ENCODE results near the gene QRICH1. TPM values are rescaled to one million over a fixed set of nuclear protein-coding genes. Genes with fewer than 3 reads are reported as not detected.

The QRICH1 gene
- total and polyA plus RNA-seq, 2 donors (not counting 1 experiment from before 2014, with no cell fraction given): 48.7 to 59.0 TPM

DNA sequence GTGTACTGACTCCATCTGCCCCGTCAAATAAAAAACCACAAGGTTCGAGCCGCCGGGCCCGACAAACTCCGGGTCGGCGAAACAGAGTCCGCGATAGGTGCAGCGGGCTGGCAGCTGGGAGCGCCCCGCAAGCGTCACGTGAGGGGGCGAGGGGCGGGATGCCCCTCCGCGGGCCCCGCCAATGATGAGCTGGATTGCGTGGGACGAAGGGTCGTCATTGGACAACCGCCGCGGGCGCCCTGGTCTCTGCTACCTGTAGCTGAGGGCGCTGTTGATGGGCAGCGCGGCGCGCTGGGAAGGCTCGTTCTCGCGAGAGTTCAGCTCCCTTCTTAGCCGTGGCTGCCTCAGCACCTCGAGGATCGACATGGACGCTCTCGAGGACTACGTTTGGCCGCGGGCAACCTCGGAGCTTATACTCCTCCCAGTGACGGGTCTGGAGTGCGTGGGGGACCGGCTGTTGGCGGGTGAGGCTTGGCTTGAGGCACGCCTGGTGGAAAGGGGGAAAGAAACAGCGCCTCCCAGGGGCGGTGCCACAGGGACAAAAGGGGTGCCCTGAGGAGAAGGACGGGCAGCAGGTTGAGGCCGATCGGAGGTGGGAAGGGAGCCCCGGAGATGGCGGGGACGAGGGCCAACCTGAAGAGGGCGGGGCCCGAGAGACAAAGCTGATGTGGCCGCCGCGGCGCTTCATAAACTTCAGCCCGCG is 86.7 kb downstream of the QRICH1 start, which contains the start of gene WDR6:
TSS of gene WDR6 (plus strand) at position 324 of the 703 bp plus-strand sequence. CDS start at position 365, 41 bp downstream.
- Histone ChIP-seq H3K4me1 (ENCODE audit: control insufficient read depth, extremely low read depth, insufficient read depth, low read length) (peaks cover 4% of the 10 kb centered on the region), H3K9ac (ENCODE audit: insufficient read depth, low read length) (peak within 1 kb of the TSS; percentile 71), H3K9me3 (ENCODE audit: control insufficient read depth, insufficient read depth, low read depth, low read length) (no peaks in the 10 kb centered on the region), H3K27ac (ENCODE audit: insufficient read depth, low read length) (peak within 1 kb of the TSS; percentile 85), H3K27me3 (ENCODE audit: control insufficient read depth, insufficient read depth, low read length) (no peaks in the 10 kb centered on the region), H3K4me3 (replicated peaks in 1 of 4; ENCODE audit: control extremely low read depth in 1 of 4, insufficient read depth in 1 of 4, low read depth in 3 of 4, low read length in 4 of 4) (peak within 1 kb of the TSS; percentile 51 to 84 (median 72)), H3K4me2 (ENCODE audit: extremely low read depth, insufficient read depth, low read length) (peak within 1 kb of the TSS; percentile 99), H2AFZ (ENCODE audit: low read length) (peak within 1 kb of the TSS; percentile 37), H3K79me2 (ENCODE audit: control insufficient read depth, insufficient read depth, low read length) (peaks cover 27% of the 10 kb centered on the region), H3K36me3 (ENCODE audit: control insufficient read depth, insufficient read depth, low read length) (peaks cover 10% of the 10 kb centered on the region), H4K20me1 (ENCODE audit: control insufficient read depth, extremely low read depth, insufficient read depth, low read length) (no peaks in the 10 kb centered on the region)
- TF ChIP-seq EZH2 (IDR thresholded peaks at IDR 0.05; ENCODE audit: low read length, missing control alignments): no peak
- TF ChIP-seq, protein P1, sequence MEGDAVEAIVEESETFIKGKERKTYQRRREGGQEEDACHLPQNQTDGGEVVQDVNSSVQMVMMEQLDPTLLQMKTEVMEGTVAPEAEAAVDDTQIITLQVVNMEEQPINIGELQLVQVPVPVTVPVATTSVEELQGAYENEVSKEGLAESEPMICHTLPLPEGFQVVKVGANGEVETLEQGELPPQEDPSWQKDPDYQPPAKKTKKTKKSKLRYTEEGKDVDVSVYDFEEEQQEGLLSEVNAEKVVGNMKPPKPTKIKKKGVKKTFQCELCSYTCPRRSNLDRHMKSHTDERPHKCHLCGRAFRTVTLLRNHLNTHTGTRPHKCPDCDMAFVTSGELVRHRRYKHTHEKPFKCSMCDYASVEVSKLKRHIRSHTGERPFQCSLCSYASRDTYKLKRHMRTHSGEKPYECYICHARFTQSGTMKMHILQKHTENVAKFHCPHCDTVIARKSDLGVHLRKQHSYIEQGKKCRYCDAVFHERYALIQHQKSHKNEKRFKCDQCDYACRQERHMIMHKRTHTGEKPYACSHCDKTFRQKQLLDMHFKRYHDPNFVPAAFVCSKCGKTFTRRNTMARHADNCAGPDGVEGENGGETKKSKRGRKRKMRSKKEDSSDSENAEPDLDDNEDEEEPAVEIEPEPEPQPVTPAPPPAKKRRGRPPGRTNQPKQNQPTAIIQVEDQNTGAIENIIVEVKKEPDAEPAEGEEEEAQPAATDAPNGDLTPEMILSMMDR (conservative IDR thresholded peaks at IDR 0.05 in 1 of 2, IDR thresholded peaks at IDR 0.05 in 1 of 2; ENCODE audit: low read depth in 1 of 2, low read length in 2 of 2): peak; percentile 12 to 32
- peak; percentile 97 for DNase-seq (ENCODE audit: low read depth in 2 of 2)

DNA sequence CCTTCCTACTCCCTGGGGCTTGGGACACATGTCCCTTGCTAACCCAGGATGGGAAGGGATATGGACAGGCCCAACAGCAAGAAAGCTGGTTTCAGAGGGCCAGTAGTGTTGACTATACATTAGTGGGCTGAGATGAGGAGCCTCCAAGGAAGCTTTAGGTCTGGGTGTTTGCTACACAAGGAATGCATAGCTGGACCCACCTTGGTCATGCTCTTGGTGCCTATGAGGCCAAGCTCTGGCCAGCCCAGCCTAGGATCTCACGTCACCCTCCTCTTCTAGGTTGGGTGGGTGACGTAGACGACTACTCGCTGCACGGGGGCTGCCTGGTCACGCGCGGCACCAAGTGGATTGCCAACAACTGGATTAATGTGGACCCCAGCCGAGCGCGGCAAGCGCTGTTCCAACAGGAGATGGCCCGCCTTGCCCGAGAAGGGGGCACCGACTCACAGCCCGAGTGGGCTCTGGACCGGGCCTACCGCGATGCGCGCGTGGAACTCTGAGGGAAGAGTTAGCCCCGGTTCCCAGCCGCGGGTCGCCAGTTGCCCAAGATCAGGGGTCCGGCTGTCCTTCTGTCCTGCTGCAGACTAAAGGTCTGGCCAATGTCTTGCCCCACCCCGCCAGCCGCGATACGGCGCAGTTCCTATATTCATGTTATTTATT is 87.3 kb downstream of the QRICH1 start:
- H3K4me2 ChIP-seq (ENCODE audit: extremely low read depth, insufficient read depth, low read length): peak overlapping the region; percentile 73
- H4K20me1 ChIP-seq (ENCODE audit: control insufficient read depth, extremely low read depth, insufficient read depth, low read length): no peaks in the 10 kb centered on the region
- peak; percentile 60 to 72 for DNase-seq (ENCODE audit: low read depth in 2 of 2)
- H3K27ac ChIP-seq (ENCODE audit: insufficient read depth, low read length): peak overlapping the region; percentile 85
- H2AFZ ChIP-seq (ENCODE audit: low read length): no peak overlapping the region
- peaks cover 21% of the 10 kb centered on the region for H3K79me2 ChIP-seq (ENCODE audit: control insufficient read depth, insufficient read depth, low read length)
- peak overlapping the region; percentile 51 to 84 (median 72) for H3K4me3 ChIP-seq (replicated peaks in 1 of 4; ENCODE audit: control extremely low read depth in 1 of 4, insufficient read depth in 1 of 4, low read depth in 3 of 4, low read length in 4 of 4)
- H3K9me3 ChIP-seq (ENCODE audit: control insufficient read depth, insufficient read depth, low read depth, low read length): no peaks in the 10 kb centered on the region
- H3K4me1 ChIP-seq (ENCODE audit: control insufficient read depth, extremely low read depth, insufficient read depth, low read length): peaks cover 4% of the 10 kb centered on the region
- H3K27me3 ChIP-seq (ENCODE audit: control insufficient read depth, insufficient read depth, low read length): no peaks in the 10 kb centered on the region
- TF ChIP-seq, protein P1 (conservative IDR thresholded peaks at IDR 0.05 in 1 of 2, IDR thresholded peaks at IDR 0.05 in 1 of 2; ENCODE audit: low read depth in 1 of 2, low read length in 2 of 2): no peak
- no peak for TF ChIP-seq EZH2 (IDR thresholded peaks at IDR 0.05; ENCODE audit: low read length, missing control alignments)
- H3K36me3 ChIP-seq (ENCODE audit: control insufficient read depth, insufficient read depth, low read length): peaks cover 5% of the 10 kb centered on the region
- peak overlapping the region; percentile 71 for H3K9ac ChIP-seq (ENCODE audit: insufficient read depth, low read length)

DNA sequence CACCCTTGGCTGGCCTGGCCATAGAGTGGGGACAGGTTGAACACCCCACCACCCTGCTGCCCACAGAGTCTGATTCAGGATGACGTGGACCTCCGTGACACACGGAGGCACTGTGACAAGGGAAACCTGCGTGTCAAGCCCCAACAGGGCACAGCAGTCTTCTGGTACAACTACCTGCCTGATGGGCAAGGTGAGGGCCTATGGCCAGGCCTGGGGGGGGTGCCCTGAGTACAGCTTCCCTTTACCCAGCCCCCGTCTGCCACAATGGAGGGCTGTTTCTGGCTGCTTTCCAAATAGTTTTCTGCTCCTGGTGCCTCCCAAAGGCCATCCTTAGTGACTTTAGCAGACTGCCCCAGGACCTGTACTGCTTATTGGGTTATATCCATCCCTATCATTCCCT is 87.9 kb downstream of the QRICH1 start:
- peaks cover 16% of the 10 kb centered on the region for H3K79me2 ChIP-seq (ENCODE audit: control insufficient read depth, insufficient read depth, low read length)
- peaks cover 4% of the 10 kb centered on the region for H3K4me1 ChIP-seq (ENCODE audit: control insufficient read depth, extremely low read depth, insufficient read depth, low read length)
- peak overlapping the region; percentile 85 for H3K27ac ChIP-seq (ENCODE audit: insufficient read depth, low read length)
- DNase-seq (ENCODE audit: low read depth in 2 of 2): no peak
- no peaks in the 10 kb centered on the region for H3K27me3 ChIP-seq (ENCODE audit: control insufficient read depth, insufficient read depth, low read length)
- no peaks in the 10 kb centered on the region for H3K9me3 ChIP-seq (ENCODE audit: control insufficient read depth, insufficient read depth, low read depth, low read length)
- no peak overlapping the region for H3K9ac ChIP-seq (ENCODE audit: insufficient read depth, low read length)
- TF ChIP-seq EZH2 (IDR thresholded peaks at IDR 0.05; ENCODE audit: low read length, missing control alignments): no peak
- TF ChIP-seq, protein P1 (conservative IDR thresholded peaks at IDR 0.05 in 1 of 2, IDR thresholded peaks at IDR 0.05 in 1 of 2; ENCODE audit: low read depth in 1 of 2, low read length in 2 of 2): no peak
- peak overlapping the region; percentile 73 for H3K4me2 ChIP-seq (ENCODE audit: extremely low read depth, insufficient read depth, low read length)
- peaks cover 3% of the 10 kb centered on the region for H3K36me3 ChIP-seq (ENCODE audit: control insufficient read depth, insufficient read depth, low read length)
- H2AFZ ChIP-seq (ENCODE audit: low read length): no peak overlapping the region
- no peaks in the 10 kb centered on the region for H4K20me1 ChIP-seq (ENCODE audit: control insufficient read depth, extremely low read depth, insufficient read depth, low read length)
- H3K4me3 ChIP-seq (replicated peaks in 1 of 4; ENCODE audit: control extremely low read depth in 1 of 4, insufficient read depth in 1 of 4, low read depth in 3 of 4, low read length in 4 of 4): peak overlapping the region in 2 of 4 experiments; percentile 82 to 84
